ENCODE measurements around the gene MTHFSD.

- TF ChIP-seq CTCF (IDR thresholded peaks at IDR 0.05) (no peak), POLR2A (IDR thresholded peaks at IDR 0.05) (no peak)
These were observed 20.0 kb downstream of the MTHFSD start for GRCh38 chr16:86534779-86535615.
